Measurements from ENCODE around the gene MGLL.

DNA sequence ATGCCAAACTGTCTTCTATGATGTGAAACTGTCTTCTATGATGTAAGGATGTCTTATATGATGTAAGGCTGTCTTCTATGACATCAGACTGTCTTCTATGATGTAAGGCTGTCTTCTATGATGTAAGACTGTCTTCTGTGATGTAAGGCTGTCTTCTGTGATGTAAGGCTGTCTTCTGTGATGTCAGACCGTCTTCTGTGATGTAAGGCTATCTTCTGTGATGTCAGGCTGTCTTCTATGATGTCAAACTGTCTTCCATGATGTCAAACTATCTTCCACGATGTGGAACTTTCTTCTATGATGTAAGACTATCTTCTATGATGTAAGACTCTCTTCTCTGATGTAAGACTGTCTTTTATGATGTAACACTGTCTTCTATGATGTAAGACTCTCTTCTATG lies 27.9 kb downstream of the MGLL start:
- TF ChIP-seq EZH2 (IDR thresholded peaks at IDR 0.05; ENCODE audit: insufficient read depth, poor library complexity, severe bottlenecking) = no peak
- no peak for TF ChIP-seq EZH2phosphoT487 (IDR thresholded peaks at IDR 0.05; ENCODE audit: insufficient read depth, low read depth)
